K562 (cell line): ENCODE data around the gene RCOR3. TPM values are rescaled to one million over a fixed set of nuclear protein-coding genes. Genes with fewer than 3 reads are reported as not detected.
A peak's percentile ranks its signal among the peaks of the same experiment; 100 is the strongest.

Experiments
- ATAC-seq: fragments of 200-7000 bp; cut with Tn5 transposase; 3 replicates; pipeline ENCODE4 v1.9.1; 2020; ENCODE audit warnings: moderate library complexity
- BruUV-seq: library from RNA; stranded (reverse); fragments of 400-500 nt; replicated peaks from 2 replicates; lab custom pipeline; 2021; lab: Mats Ljungman, UMichigan
- CTCF ChIA-PET: fragments of 300-600 bp; formaldehyde crosslinking; extraction: SDS; loops from one replicate; lab custom pipeline; 2021; ENCODE audit warnings: low intra/inter-chr PET ratio; lab: Yijun Ruan, JAX
- POLR2A ChIA-PET: fragments of 300-600, 350-650 bp; sonication (Branson Sonifier 250); formaldehyde crosslinking; extraction: SDS; loops from one replicate; lab custom pipeline; 2021; ENCODE audit warnings: antibody characterized with exemption, inconsistent platforms; lab: Yijun Ruan, JAX
- DNase-seq, 4 experiments: peaks; one replicate each; pipeline versions ENCODE4 v3.0.0 to v3.0.0-alpha.2; 2011 to 2018; ENCODE audit warnings: low spot score in 3 of 4, mixed read lengths in 3 of 4; ENCODE audit errors: extremely low read depth in 1 of 4
- FAIRE-seq: peaks from 2 replicates; lab custom pipeline; 2011; peaks lifted over from hg19 to GRCh38; lab: Jason Lieb, UNC
- H2AFZ ChIP-seq: 2 replicates; pipeline ENCODE4 v1.6.0; 2011; ENCODE audit warnings: low read depth, low read length, control low read depth, inconsistent platforms
- H3K27ac ChIP-seq: fragments of 200-600 bp; 3 replicates; pipeline ENCODE4 v1.8.0; 2011; ENCODE audit warnings: low read depth, mild to moderate bottlenecking, control low read depth, inconsistent platforms, low read length, moderate library complexity, mixed read lengths; ENCODE audit errors: extremely low read depth
- H3K27me3 ChIP-seq, 2 experiments: fragments of 300-600 bp in 1 of 2; 2 replicates in 1 of 2; 3 replicates in 1 of 2; pipeline versions ENCODE4 v1.6.0 to v1.8.0; 2011; ENCODE audit warnings: inconsistent platforms in 2 of 2, low read length in 2 of 2, mild to moderate bottlenecking in 1 of 2, mixed read lengths in 1 of 2, moderate library complexity in 1 of 2; ENCODE audit not compliant: control insufficient read depth in 2 of 2, insufficient read depth in 2 of 2
- H3K36me3 ChIP-seq: fragments of 300-600 bp; 3 replicates; pipeline ENCODE4 v1.8.0; 2011; ENCODE audit warnings: mild to moderate bottlenecking, low read length, inconsistent platforms; ENCODE audit not compliant: control insufficient read depth, insufficient read depth
- H3K4me1 ChIP-seq, 2 experiments: fragments of 200-600 bp in 1 of 2; replicated peaks in 1 of 2; 2 replicates in 1 of 2; 3 replicates in 1 of 2; pipeline versions ENCODE4 v1.5.1 to v1.8.0; 2011; ENCODE audit warnings: inconsistent platforms in 2 of 2, low read length in 2 of 2, mild to moderate bottlenecking in 1 of 2, mixed read lengths in 1 of 2, moderate library complexity in 1 of 2; ENCODE audit not compliant: control insufficient read depth in 2 of 2, insufficient read depth in 2 of 2
- H3K4me2 ChIP-seq: 2 replicates; pipeline ENCODE4 v1.6.1; 2011; ENCODE audit warnings: low read length, control low read depth, inconsistent platforms, mixed read lengths; ENCODE audit not compliant: insufficient read depth
- H3K4me3 ChIP-seq: fragments of 200-600 bp; sonication (generic), shearing (Covaris generic); 2 replicates; pipeline ENCODE4 v1.5.1; 2016; ENCODE audit warnings: control low read depth, inconsistent platforms
- H3K79me2 ChIP-seq: fragments of 200-600 bp; 3 replicates; pipeline ENCODE4 v1.8.0; 2011; ENCODE audit warnings: low read length, inconsistent platforms; ENCODE audit not compliant: control insufficient read depth, insufficient read depth
- H3K9ac ChIP-seq, 2 experiments: 2 replicates each; pipeline versions ENCODE4 v1.6.0 to v1.6.1; 2011; ENCODE audit warnings: low read depth in 2 of 2, low read length in 2 of 2, control low read depth in 1 of 2, inconsistent platforms in 1 of 2, mild to moderate bottlenecking in 1 of 2, mixed read lengths in 1 of 2; ENCODE audit not compliant: insufficient read depth in 1 of 2
- H3K9me1 ChIP-seq: one replicate; pipeline ENCODE4 v1.6.0; 2011; ENCODE audit warnings: inconsistent platforms, mild to moderate bottlenecking, low read length, moderate library complexity; ENCODE audit not compliant: control insufficient read depth, insufficient read depth
- H3K9me3 ChIP-seq: replicated peaks from 2 replicates; pipeline ENCODE4 v1.5.1; 2011; ENCODE audit warnings: low read depth, low read length, inconsistent platforms; ENCODE audit not compliant: control insufficient read depth, insufficient read depth
- H4K20me1 ChIP-seq: replicated peaks from 2 replicates; pipeline ENCODE4 v1.6.1; 2011; ENCODE audit warnings: low read length, inconsistent platforms, mixed read lengths; ENCODE audit not compliant: control insufficient read depth, insufficient read depth
- ARNT ChIP-seq, 2 experiments: fragments of 450-650 bp; IDR thresholded peaks; 2 replicates each; pipeline ENCODE4 v1.6.1; 2016; ENCODE audit warnings: mild to moderate bottlenecking in 1 of 2
- CEBPB ChIP-seq: fragments of 450-650 bp; IDR thresholded peaks from 2 replicates; pipeline ENCODE4 v1.6.1; 2016; ENCODE audit warnings: missing genetic modification characterization, missing compliant biosample characterization
- KDM2B ChIP-seq: fragments of 250-450 bp; sonication (Bioruptor Pico); IDR thresholded peaks from 2 replicates; pipeline ENCODE4 v1.8.0; 2021; ENCODE audit warnings: mild to moderate bottlenecking, moderate library complexity
- NFIX ChIP-seq: fragments of 250-450 bp; sonication (Bioruptor Pico); IDR thresholded peaks from 2 replicates; pipeline ENCODE4 v1.4.0; 2020; ENCODE audit warnings: low read depth, mild to moderate bottlenecking, moderate library complexity
- ZNF316 ChIP-seq: fragments of 450-650 bp; IDR thresholded peaks from 2 replicates; pipeline ENCODE4 v1.6.1; 2016
- WGBS: fragments of 100-300 bp; shearing (Covaris generic); methylation state at CpG from one replicate; pipeline ENCODE4 v1.1.6; 2016; ENCODE audit warnings: low coverage, mixed read lengths; ENCODE audit not compliant: insufficient coverage; ENCODE audit errors: missing lambda C conversion rate; 5-methylcytosine and 5-hydroxymethylcytosine counted together
- in situ Hi-C: fragments of 300-500 bp; cut with MboI; formaldehyde crosslinking; loops from 4 replicates; pipeline ENCODE4 v1.15.0; 2018; ENCODE audit warnings: inconsistent platforms, mixed read lengths
- intact Hi-C: fragments of 100-400 bp; cut with micrococcal nuclease; formaldehyde crosslinking; loops from 2 replicates; pipeline ENCODE4 v1.14.2; 2022
- polyA plus RNA-seq, 8 experiments: library from polyadenylated mRNA; depleted of rRNA in 4 of 8; stranded (reverse) in 5 of 8; unstranded in 3 of 8; fragments of >200 nt; fragmentation: Nextera tagmentation in 2 of 8; fragmentation: Illumina TruSeq in 1 of 8; extraction: Ambion mirVana in 2 of 8; extraction: Trizol in 1 of 8; gene quantifications; 2 replicates each; pipeline versions ENCODE4 v1.2.1 to v1.2.3, GENCODE V29; 2011 to 2014; ENCODE audit warnings: inconsistent platforms in 1 of 8, missing spikeins in 1 of 8
- total RNA-seq, 7 experiments: library from RNA; depleted of rRNA in 6 of 7; stranded (reverse); fragments of >200 nt in 6 of 7; fragmentation: Illumina TruSeq in 2 of 7; extraction: Trizol in 2 of 7; gene quantifications; 2 replicates each; pipeline versions ENCODE4 v1.2.1 to v1.2.3, GENCODE V29; 2011 to 2021; ENCODE audit warnings: low replicate concordance in 1 of 7

Gene RCOR3
- total and polyA plus RNA-seq, 9 of the 15 experiments (the other 6 are each of a cell fraction or from before 2014, with no cell fraction given), result 9.7 to 42.7 (median 29.5) TPM

DNA sequence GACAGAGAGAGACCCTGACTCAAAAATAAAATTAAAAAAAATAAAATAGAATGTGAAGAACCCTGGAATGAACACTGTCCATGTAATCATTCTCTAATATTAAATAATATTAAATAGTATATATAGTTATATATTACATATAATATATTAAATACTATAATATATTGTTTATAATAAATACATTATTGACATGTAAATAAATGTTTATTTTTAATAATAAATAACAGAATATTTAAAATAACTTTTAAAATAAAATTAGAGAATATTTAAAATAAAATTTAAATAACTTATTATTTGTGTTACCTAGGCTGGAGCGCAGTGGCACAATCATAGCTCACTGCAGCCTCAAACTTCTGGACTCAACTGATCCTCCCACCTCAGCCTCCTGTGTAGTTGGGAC is 99.5 kb downstream of the RCOR3 start:
- ATAC-seq (no peak), DNase-seq (no peak), FAIRE-seq (no peak)
- in situ Hi-C loops (no loop called here), intact Hi-C loops (no loop called here)
- Histone ChIP-seq H3K4me3 (no peak overlapping the region), H3K9me1 (no peaks in the 10 kb centered on the region), H2AFZ (no peak overlapping the region), H4K20me1 (no peaks in the 10 kb centered on the region), H3K79me2 (no peaks in the 10 kb centered on the region), H3K4me1 (peaks cover 0 to 4% of the 10 kb centered on the region in 2 experiments; a peak in 2 of 5 replicates), H3K9ac (no peak overlapping the region), H3K27ac (no peak overlapping the region), H3K9me3 (no peaks in the 10 kb centered on the region), H3K36me3 (peaks cover 9% of the 10 kb centered on the region; the same call in 1 of the 3 replicates), H3K27me3 (no peaks in the 10 kb centered on the region), H3K4me2 (no peak overlapping the region)
- CTCF ChIA-PET, result interaction anchor here (0.6 kb wide), 1 partner anchor 105 kb away, joined by 3 read pairs; no protein-coding TSS in a partner anchor
- TF ChIP-seq CEBPB (tag), result 0 out of 2 replicates have a peak, but pooled peaks have one; percentile 1
- TF ChIP-seq NFIX (CRISPR knock-in tag), result no peak
- no peak for TF ChIP-seq KDM2B (CRISPR knock-in tag)
- 100% methylated on average over 1 of the region's 1 CpG for WGBS
- BruUV-seq, result no TSS peak
- POLR2A ChIA-PET, result interaction anchor here (2.1 kb wide), 1 partner anchor 10 kb away, joined by 8 read pairs; no protein-coding TSS in a partner anchor

DNA sequence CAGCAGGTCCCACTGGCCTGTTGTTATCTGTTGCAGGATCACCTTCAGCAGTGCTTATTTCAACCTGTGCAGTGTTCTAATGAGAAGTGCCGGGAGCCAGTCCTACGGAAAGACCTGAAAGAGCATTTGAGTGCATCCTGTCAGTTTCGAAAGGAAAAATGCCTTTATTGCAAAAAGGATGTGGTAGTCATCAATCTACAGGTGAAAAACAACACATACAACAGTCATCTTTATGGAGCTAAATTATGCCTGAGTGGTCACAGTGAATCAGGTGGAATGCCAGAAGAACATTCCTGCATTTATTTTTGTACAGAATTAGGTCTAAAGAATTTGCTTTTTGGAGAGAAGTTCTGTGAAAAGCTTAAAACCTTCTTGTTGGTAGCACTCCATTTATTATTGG is 100.7 kb downstream of the RCOR3 start:
- no peak for TF ChIP-seq ARNT (IDR thresholded peaks at IDR 0.05)
- TF ChIP-seq ZNF316, result 0 out of 2 replicates have a peak, but pooled peaks have one; percentile 3
- FAIRE-seq (no peak), DNase-seq (no peak), ATAC-seq (peak; percentile 49; the same call in 1 of the 3 replicates)
- Histone ChIP-seq H3K9me3 (no peaks in the 10 kb centered on the region), H3K36me3 (peaks cover 9% of the 10 kb centered on the region; the same call in 1 of the 3 replicates), H4K20me1 (no peaks in the 10 kb centered on the region), H3K9ac (peak overlapping the region in 1 of 2 experiments; percentile 45; a peak in 1 of 4 replicates), H3K27me3 (no peaks in the 10 kb centered on the region), H2AFZ (no peak overlapping the region), H3K4me2 (no peak overlapping the region), H3K27ac (no peak overlapping the region), H3K4me1 (peaks cover 0 to 4% of the 10 kb centered on the region in 2 experiments; a peak in 2 of 5 replicates), H3K79me2 (no peaks in the 10 kb centered on the region), H3K4me3 (no peak overlapping the region), H3K9me1 (no peaks in the 10 kb centered on the region)
- POLR2A ChIA-PET, result interaction anchor here (1.8 to 2.1 kb wide), 5 partner anchors 9 to 23 kb away, joined by 4 to 8 read pairs (median 5); no protein-coding TSS in a partner anchor
- BruUV-seq, result no TSS peak
- in situ Hi-C loops, result no loop called here
- intact Hi-C loops, result no loop called here
- CTCF ChIA-PET, result no interaction called here
- WGBS, result 57% methylated on average over 3 of the region's 3 CpGs
